HCT116 (cell line): ENCODE measurements around the gene DCAF17. TPM values are rescaled to one million over a fixed set of nuclear protein-coding genes. Genes with fewer than 3 reads are reported as not detected.

ENCODE experiments used
- ATAC-seq: fragments of 200-7000 bp; cut with Tn5 transposase; 2 replicates; pipeline ENCODE4 v1.9.1; 2020; ENCODE audit warnings: mild to moderate bottlenecking, moderate library complexity
- BruUV-seq: library from RNA; stranded (reverse); fragments of 400-500 nt; replicated peaks from 2 replicates; lab custom pipeline; 2021; lab: Mats Ljungman, UMichigan
- CTCF ChIA-PET: fragments of 300-600 bp; sonication (Branson Sonifier 250); formaldehyde crosslinking; loops from one replicate; lab custom pipeline; 2021; ENCODE audit warnings: antibody characterized with exemption; lab: Charles Lee
- POLR2A ChIA-PET: fragments of 300-600, 350-600 bp; sonication (Branson Sonifier 250); formaldehyde crosslinking; loops from one replicate; lab custom pipeline; 2021; ENCODE audit warnings: antibody characterized with exemption; lab: Charles Lee
- RAD21 ChIA-PET, 2 experiments: fragments of 300-600 bp; sonication (Branson Sonifier 250); formaldehyde crosslinking; loops; one replicate each; lab custom pipeline; 2023; ENCODE audit warnings: low total read pairs in 2 of 2; ENCODE audit not compliant: uncharacterized antibody in 2 of 2, unreplicated experiment in 2 of 2, low non-redundant PET in 1 of 2; lab: Charles Lee
- DNase-seq: peaks from one replicate; pipeline ENCODE4 v3.0.0-alpha.2; 2010; ENCODE audit warnings: low read depth, low spot score
- H2AFZ ChIP-seq: fragments of 200-600 bp; shearing (Covaris generic), sonication (generic); 2 replicates; pipeline ENCODE4 v1.6.1; 2017; ENCODE audit warnings: low read depth, mixed run types, mixed read lengths, antibody characterized with exemption, low read length; ENCODE audit not compliant: poor library complexity, severe bottlenecking
- H3K27ac ChIP-seq: 2 replicates; pipeline ENCODE4 v1.5.1; 2012; ENCODE audit warnings: low read depth, low read length
- H3K27me3 ChIP-seq: fragments of 200-600 bp; sonication (generic); 2 replicates; pipeline ENCODE4 v1.6.1; 2016; ENCODE audit warnings: mixed run types, low read length, mixed read lengths; ENCODE audit not compliant: insufficient read depth
- H3K36me3 ChIP-seq, 2 experiments: fragments of 200-500 bp in 1 of 2; fragments of 200-600 bp in 1 of 2; sonication (Bioruptor generic) in 1 of 2; sonication (generic) in 1 of 2; 2 replicates each; pipeline versions ENCODE4 v1.5.1 to v1.6.1; 2014 to 2016; ENCODE audit warnings: low read length in 2 of 2, inconsistent platforms in 1 of 2, mixed read lengths in 1 of 2, mixed run types in 1 of 2; ENCODE audit not compliant: insufficient read depth in 2 of 2, control insufficient read depth in 1 of 2
- H3K4me1 ChIP-seq, 2 experiments: fragments of 200-600 bp in 1 of 2; sonication (generic) in 1 of 2; 2 replicates each; pipeline versions ENCODE4 v1.5.1 to v1.6.1; 2012 to 2017; ENCODE audit warnings: low read length in 2 of 2, inconsistent platforms in 1 of 2, mild to moderate bottlenecking in 1 of 2, mixed read lengths in 1 of 2, mixed run types in 1 of 2, moderate library complexity in 1 of 2; ENCODE audit not compliant: insufficient read depth in 2 of 2, control insufficient read depth in 1 of 2
- H3K4me2 ChIP-seq: fragments of 200-600 bp; sonication (generic); 2 replicates; pipeline ENCODE4 v1.6.1; 2017; ENCODE audit warnings: mixed run types, low read length, mixed read lengths
- H3K4me3 ChIP-seq, 2 experiments: fragments of 200-600 bp in 1 of 2; sonication (generic) in 1 of 2; replicated peaks in 1 of 2; 2 replicates each; pipeline ENCODE4 v1.5.1; 2011 to 2016; ENCODE audit warnings: low read length in 2 of 2, control low read depth in 1 of 2, low read depth in 1 of 2, mild to moderate bottlenecking in 1 of 2, mixed read lengths in 1 of 2, mixed run types in 1 of 2
- H3K79me2 ChIP-seq: fragments of 200-600 bp; sonication (generic); 2 replicates; pipeline ENCODE4 v1.6.1; 2017; ENCODE audit warnings: mild to moderate bottlenecking, mixed run types, low read length, moderate library complexity, mixed read lengths; ENCODE audit not compliant: insufficient read depth
- H3K9ac ChIP-seq: fragments of 200-600 bp; sonication (generic); 2 replicates; pipeline ENCODE4 v1.6.1; 2016; ENCODE audit warnings: low read length, mixed read lengths
- H3K9me2 ChIP-seq: fragments of 200-600 bp; sonication (generic), shearing (Covaris generic); 2 replicates; pipeline ENCODE4 v1.6.1; 2017; ENCODE audit warnings: mixed run types, mild to moderate bottlenecking, moderate library complexity; ENCODE audit not compliant: insufficient read depth
- H3K9me3 ChIP-seq, 2 experiments: fragments of 200-500 bp in 1 of 2; fragments of 200-600 bp in 1 of 2; sonication (Bioruptor generic) in 1 of 2; sonication (generic) in 1 of 2; 2 replicates each; pipeline ENCODE4 v1.6.1; 2014 to 2017; ENCODE audit warnings: low read length in 2 of 2, mixed read lengths in 2 of 2, inconsistent platforms in 1 of 2, low read depth in 1 of 2, mild to moderate bottlenecking in 1 of 2, mixed run types in 1 of 2, moderate library complexity in 1 of 2; ENCODE audit not compliant: control insufficient read depth in 1 of 2, insufficient read depth in 1 of 2
- H4K20me1 ChIP-seq: fragments of 200-600 bp; sonication (generic), shearing (Covaris generic); 2 replicates; pipeline ENCODE4 v1.6.1; 2017; ENCODE audit warnings: mixed run types, mild to moderate bottlenecking, moderate library complexity; ENCODE audit not compliant: insufficient read depth
- CEBPB ChIP-seq: IDR thresholded peaks from 2 replicates; pipeline ENCODE4 v1.6.1; 2012; ENCODE audit warnings: low read depth
- ELF1 ChIP-seq: IDR thresholded peaks from 2 replicates; pipeline ENCODE4 v1.6.1; 2012; ENCODE audit warnings: low read depth, borderline replicate concordance
- EZH2 ChIP-seq: fragments of 200-600 bp; sonication (generic); IDR thresholded peaks from 2 replicates; pipeline ENCODE4 v1.6.1; 2017; ENCODE audit warnings: antibody characterized with exemption, mixed run types
- EZH2phosphoT487 ChIP-seq: fragments of 200-600 bp; IDR thresholded peaks from 2 replicates; pipeline ENCODE4 v1.6.1; 2018; ENCODE audit warnings: antibody characterized with exemption, borderline replicate concordance
- JUND ChIP-seq: IDR thresholded peaks from 2 replicates; pipeline ENCODE4 v1.6.1; 2012
- POLR2A ChIP-seq: IDR thresholded peaks from 2 replicates; pipeline ENCODE4 v1.7.0; 2011; ENCODE audit warnings: borderline replicate concordance; ENCODE audit not compliant: insufficient read depth, insufficient read length; ENCODE audit errors: extremely low read depth
- REST ChIP-seq: IDR thresholded peaks from 2 replicates; pipeline ENCODE4 v1.6.1; 2012; ENCODE audit warnings: low read depth
- SRF ChIP-seq: IDR thresholded peaks from 2 replicates; pipeline ENCODE4 v1.6.1; 2012; ENCODE audit warnings: low read depth
- intact Hi-C: fragments of 100-400 bp; cut with micrococcal nuclease; formaldehyde crosslinking; loops from 2 replicates; pipeline ENCODE4 v1.10.0; 2022
- total RNA-seq: library from RNA; stranded (reverse); gene quantifications from one replicate; pipeline ENCODE4 v1.2.1, GENCODE V29; 2021; ENCODE audit not compliant: unreplicated experiment

Gene DCAF17
- total RNA-seq, 1 experiment from 2014 or later = 17.7 TPM

- Histone ChIP-seq H3K27ac (no peak overlapping the region), H3K27me3 (no peaks in the 10 kb centered on the region), H3K4me3 (no peak overlapping the region), H3K9me2 (no peaks in the 10 kb centered on the region), H3K4me1 (no peaks in the 10 kb centered on the region; a peak in 1 of 4 replicates), H3K9me3 (peaks cover 5 to 6% of the 10 kb centered on the region in 2 experiments; a peak in 1 of 4 replicates), H3K9ac (no peak overlapping the region), H3K79me2 (peaks cover 62% of the 10 kb centered on the region), H4K20me1 (peaks cover 8% of the 10 kb centered on the region; the same call in 1 of the 2 replicates), H3K36me3 (no peaks in the 10 kb centered on the region), H2AFZ (no peak overlapping the region), H3K4me2 (no peak overlapping the region)
- POLR2A ChIA-PET = no interaction called here
- DNase-seq (no peak), ATAC-seq (no peak)
- RAD21 ChIA-PET = no interaction called here
- CTCF ChIA-PET = no interaction called here
- TF ChIP-seq REST = no peak
- TF ChIP-seq EZH2phosphoT487 = no peak
- TF ChIP-seq ELF1 = no peak
- TF ChIP-seq POLR2A = no peak
- no peak for TF ChIP-seq JUND
- no peak for TF ChIP-seq SRF
- no peak for TF ChIP-seq CEBPB
- TF ChIP-seq EZH2 = no peak
- intact Hi-C loops = no loop called here
- BruUV-seq = no TSS peak
These were observed 14.7 kb upstream of the DCAF17 start for GRCh38 chr2:171419333-171419732.
